H1 (cell line): ENCODE results near the gene RNU6-9. TPM values are rescaled to one million over a fixed set of nuclear protein-coding genes. Genes with fewer than 3 reads are reported as not detected.

Source experiments
- CTCF ChIA-PET: fragments of 300-600 bp; sonication (Branson Sonifier 250); formaldehyde crosslinking; loops from one replicate; lab custom pipeline; 2021; ENCODE audit not compliant: partially characterized antibody; lab: Charles Lee
- POLR2A ChIA-PET: fragments of 300-600 bp; sonication (Branson Sonifier 250); formaldehyde crosslinking; loops from one replicate; lab custom pipeline; 2021; ENCODE audit warnings: inconsistent platforms; ENCODE audit not compliant: partially characterized antibody; lab: Charles Lee
- DNase-seq, 2 experiments: peaks; one replicate each; pipeline versions ENCODE4 v3.0.0 to v3.0.0-alpha.2; 2010 to 2022; ENCODE audit warnings: low spot score in 2 of 2, low read depth in 1 of 2, mixed read lengths in 1 of 2
- FAIRE-seq: peaks from 2 replicates; lab custom pipeline; 2011; peaks lifted over from hg19 to GRCh38; lab: Jason Lieb, UNC
- H2AFZ ChIP-seq: 2 replicates; pipeline ENCODE4 v1.8.1; 2012; ENCODE audit warnings: low read length, inconsistent platforms
- H2AK5ac ChIP-seq: 2 replicates; pipeline ENCODE4 v1.6.1; 2013; ENCODE audit warnings: low read depth, low read length
- H2BK120ac ChIP-seq: replicated peaks from 2 replicates; pipeline ENCODE3; 2013; ENCODE audit warnings: low read depth, low read length, inconsistent platforms
- H2BK12ac ChIP-seq: 2 replicates; pipeline ENCODE4 v1.6.1; 2013; ENCODE audit warnings: low read depth, low read length
- H2BK15ac ChIP-seq: 2 replicates; pipeline ENCODE4 v1.6.1; 2013; ENCODE audit warnings: low read length
- H2BK20ac ChIP-seq: 2 replicates; pipeline ENCODE4 v1.6.1; 2013; ENCODE audit warnings: low read length
- H2BK5ac ChIP-seq: 2 replicates; pipeline ENCODE4 v1.6.1; 2013; ENCODE audit warnings: low read depth, low read length
- H3K14ac ChIP-seq: 2 replicates; pipeline ENCODE4 v1.6.1; 2013; ENCODE audit warnings: inconsistent platforms; ENCODE audit not compliant: insufficient read length
- H3K18ac ChIP-seq: 2 replicates; pipeline ENCODE4 v1.6.1; 2013; ENCODE audit warnings: low read length; ENCODE audit errors: extremely low read depth
- H3K23ac ChIP-seq: 2 replicates; pipeline ENCODE4 v1.6.1; 2013; ENCODE audit warnings: inconsistent platforms; ENCODE audit not compliant: insufficient read length
- H3K23me2 ChIP-seq: 2 replicates; pipeline ENCODE4 v1.6.1; 2013; ENCODE audit warnings: low read depth, low read length
- H3K27ac ChIP-seq: 2 replicates; pipeline ENCODE4 v1.6.1; 2011; ENCODE audit warnings: low read depth, low read length, inconsistent platforms
- H3K27me3 ChIP-seq, 4 experiments: replicated peaks in 1 of 4; 1 replicate in 1 of 4; 2 replicates in 3 of 4; pipeline versions ENCODE4 v1.6.1 to v1.8.1; 2011 to 2013; ENCODE audit warnings: low read length in 3 of 4, mild to moderate bottlenecking in 3 of 4, inconsistent platforms in 2 of 4, mixed read lengths in 2 of 4, moderate library complexity in 1 of 4; ENCODE audit not compliant: control insufficient read depth in 3 of 4, insufficient read depth in 3 of 4; ENCODE audit errors: extremely low read depth in 1 of 4
- H3K36me3 ChIP-seq, 4 experiments: 2 replicates each; pipeline versions ENCODE4 v1.6.1 to v1.8.1; 2011 to 2013; ENCODE audit warnings: mild to moderate bottlenecking in 4 of 4, low read length in 3 of 4, moderate library complexity in 2 of 4, control low read depth in 1 of 4, inconsistent platforms in 1 of 4; ENCODE audit not compliant: insufficient read depth in 4 of 4, control insufficient read depth in 2 of 4
- H3K4ac ChIP-seq: replicated peaks from 2 replicates; pipeline ENCODE3; 2013; ENCODE audit warnings: low read length, low read depth, mixed read lengths, inconsistent platforms; ENCODE audit not compliant: insufficient read length
- H3K4me1 ChIP-seq, 4 experiments: replicated peaks in 1 of 4; 1 replicate in 1 of 4; 2 replicates in 3 of 4; pipeline versions ENCODE4 v1.6.1 to v1.8.1; 2011 to 2013; ENCODE audit warnings: low read length in 3 of 4, inconsistent platforms in 2 of 4, mixed read lengths in 1 of 4; ENCODE audit not compliant: insufficient read depth in 4 of 4, control insufficient read depth in 3 of 4
- H3K4me2 ChIP-seq, 2 experiments: 2 replicates each; pipeline versions ENCODE4 v1.6.1 to v1.8.1; 2011 to 2013; ENCODE audit warnings: low read depth in 2 of 2, low read length in 2 of 2, control low read depth in 1 of 2, inconsistent platforms in 1 of 2, mild to moderate bottlenecking in 1 of 2; ENCODE audit not compliant: insufficient read depth in 1 of 2
- H3K4me3 ChIP-seq, 4 experiments: fragments of 200-600, 300-600 bp in 1 of 4; sonication (generic), shearing (Covaris generic), sonication (Bioruptor Twin) in 1 of 4; 2 replicates each; pipeline versions ENCODE4 v1.5.1 to v1.8.1; 2011 to 2016; ENCODE audit warnings: low read length in 4 of 4, low read depth in 3 of 4, control low read depth in 2 of 4, inconsistent platforms in 2 of 4, mild to moderate bottlenecking in 2 of 4, mixed read lengths in 1 of 4, moderate library complexity in 1 of 4; ENCODE audit not compliant: insufficient read depth in 2 of 4; ENCODE audit errors: extremely low read depth in 1 of 4
- H3K56ac ChIP-seq: replicated peaks from 2 replicates; pipeline ENCODE3; 2013; ENCODE audit warnings: low read depth, mild to moderate bottlenecking, mixed read lengths, low read length, inconsistent platforms; ENCODE audit not compliant: insufficient read length
- H3K79me1 ChIP-seq: 2 replicates; pipeline ENCODE4 v1.6.1; 2013; ENCODE audit warnings: low read depth, low read length, control low read depth
- H3K79me2 ChIP-seq, 2 experiments: 2 replicates each; pipeline versions ENCODE4 v1.6.1 to v1.8.1; 2012 to 2013; ENCODE audit warnings: low read length in 2 of 2, mild to moderate bottlenecking in 2 of 2, inconsistent platforms in 1 of 2; ENCODE audit not compliant: insufficient read depth in 2 of 2, control insufficient read depth in 1 of 2
- H3K9ac ChIP-seq, 4 experiments: replicated peaks in 1 of 4; 1 replicate in 1 of 4; 2 replicates in 3 of 4; pipeline versions ENCODE4 v1.6.1 to v1.8.1; 2011 to 2013; ENCODE audit warnings: low read depth in 3 of 4, low read length in 3 of 4, control low read depth in 2 of 4, mild to moderate bottlenecking in 2 of 4, moderate library complexity in 2 of 4, inconsistent platforms in 1 of 4; ENCODE audit errors: extremely low read depth in 1 of 4
- H3K9me3 ChIP-seq, 2 experiments: 2 replicates each; pipeline versions ENCODE4 v1.6.1 to v1.8.1; 2012 to 2013; ENCODE audit warnings: mild to moderate bottlenecking in 2 of 2, moderate library complexity in 2 of 2, control low read depth in 1 of 2, inconsistent platforms in 1 of 2, low read depth in 1 of 2, low read length in 1 of 2, mixed read lengths in 1 of 2; ENCODE audit not compliant: insufficient read depth in 2 of 2
- H4K20me1 ChIP-seq, 2 experiments: replicated peaks in 1 of 2; 2 replicates each; pipeline versions ENCODE3 to v1.8.1; 2011 to 2013; ENCODE audit warnings: inconsistent platforms in 2 of 2, low read length in 2 of 2, mild to moderate bottlenecking in 1 of 2; ENCODE audit not compliant: insufficient read depth in 2 of 2, control insufficient read depth in 1 of 2
- H4K5ac ChIP-seq: 2 replicates; pipeline ENCODE4 v1.6.1; 2013; ENCODE audit warnings: low read length, low read depth, mixed read lengths, inconsistent platforms; ENCODE audit not compliant: insufficient read length
- H4K8ac ChIP-seq: 2 replicates; pipeline ENCODE4 v1.8.0; 2013; ENCODE audit warnings: mild to moderate bottlenecking, moderate library complexity, low read length, inconsistent platforms; ENCODE audit not compliant: insufficient read depth; ENCODE audit errors: extremely low read depth
- H4K91ac ChIP-seq: replicated peaks from 2 replicates; pipeline ENCODE3; 2013; ENCODE audit warnings: low read length, mixed read lengths, inconsistent platforms; ENCODE audit not compliant: insufficient read length
- GABPA ChIP-seq: IDR thresholded peaks from 2 replicates; pipeline ENCODE4 v1.6.1; 2011; ENCODE audit warnings: mild to moderate bottlenecking, low read length, moderate library complexity, borderline replicate concordance; ENCODE audit not compliant: insufficient read depth
- KDM1A ChIP-seq: fragments of 200-600, 300-600 bp; sonication (generic); IDR thresholded peaks from 2 replicates; pipeline ENCODE4 v1.7.1; 2016; ENCODE audit warnings: mild to moderate bottlenecking, low read length, borderline replicate concordance
- POLR2AphosphoS5 ChIP-seq: IDR thresholded peaks from 2 replicates; pipeline ENCODE4 v1.6.1; 2011; ENCODE audit warnings: low read depth, low read length
- SRF ChIP-seq: IDR thresholded peaks from 2 replicates; pipeline ENCODE4 v1.6.1; 2011; ENCODE audit warnings: mild to moderate bottlenecking, low read depth, low read length, moderate library complexity
- WGBS, 2 experiments: shearing (Covaris generic) in 1 of 2; methylation state at CpG; one replicate each; pipeline versions ENCODE4 v1.1.6 to v1.1.7; 2013 to 2015; ENCODE audit warnings: low lambda C conversion rate in 2 of 2, mixed read lengths in 2 of 2, inconsistent platforms in 1 of 2, low coverage in 1 of 2, missing lambda C conversion rate in 1 of 2; ENCODE audit not compliant: insufficient replicate concordance in 2 of 2, insufficient coverage in 1 of 2, insufficient read length in 1 of 2; ENCODE audit errors: extremely low coverage in 1 of 2, missing lambda C conversion rate in 1 of 2; 5-methylcytosine and 5-hydroxymethylcytosine counted together
- polyA plus RNA-seq, 7 experiments: library from polyadenylated mRNA; depleted of rRNA in 3 of 7; stranded (reverse) in 5 of 7; unstranded in 2 of 7; fragments of >200 nt in 5 of 7; fragments of 200-250 nt in 2 of 7; gene quantifications; 1 replicate in 5 of 7; 2 replicates in 1 of 7; 4 replicates in 1 of 7; pipeline versions ENCODE4 v1.2.1 to v1.2.3, GENCODE V29; 2011 to 2013; ENCODE audit warnings: missing spikeins in 2 of 7, mixed read lengths in 2 of 7
- total RNA-seq: library from RNA; stranded (reverse); fragmentation: NEBNext Ultra II Directional; extraction: Animal tissue kit (Norgen Biotek cat#: 25700); gene quantifications from 2 replicates; pipeline ENCODE4 v1.2.1, GENCODE V29; 2021

RNU6-9 gene
- total and polyA plus RNA-seq, 2 of the 8 experiments (the other 6 are each of a cell fraction or from before 2014, with no cell fraction given): not detected

DNA sequence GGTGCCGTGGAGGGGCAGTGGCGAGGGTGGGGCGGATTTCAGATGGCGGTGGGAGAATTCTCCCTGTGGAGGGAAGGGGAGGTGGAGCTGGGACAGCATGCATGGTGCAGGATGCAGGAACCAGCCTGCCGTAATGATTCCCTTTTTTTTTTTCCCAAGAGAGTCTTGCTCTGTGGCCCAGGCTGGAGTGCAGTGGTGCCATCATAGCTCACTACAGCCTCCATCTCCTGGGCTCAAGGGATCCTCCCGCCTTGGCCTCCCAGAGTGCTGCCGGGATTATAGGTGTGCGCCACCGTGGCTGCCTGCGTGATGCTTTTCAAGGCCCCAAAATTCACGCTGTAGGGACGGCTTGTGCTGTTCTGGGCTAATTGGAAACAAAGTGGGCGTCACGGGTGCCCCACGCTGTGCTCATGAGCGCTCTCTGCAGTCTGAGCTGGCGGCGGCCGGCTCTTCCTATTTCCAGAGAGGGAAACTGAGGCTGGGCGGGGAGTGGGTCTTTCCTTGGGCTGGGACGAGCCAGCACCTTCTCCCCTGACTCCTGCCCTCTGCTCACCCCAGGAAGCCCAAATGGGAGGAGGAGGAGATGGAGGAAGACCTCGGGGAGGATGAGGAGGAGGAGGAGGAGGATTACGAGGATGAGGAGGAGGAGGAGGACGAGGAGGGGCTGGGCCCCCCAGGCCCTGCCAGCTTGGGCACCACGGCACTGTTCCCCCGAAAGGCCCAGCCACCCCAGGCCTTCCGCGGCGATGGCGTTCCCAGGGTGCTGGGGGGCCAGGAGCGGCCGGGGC lies 38.8 kb downstream of the RNU6-9 start:
- ChIA-PET CTCF (interaction anchor here (0.6 to 1.6 kb wide), 7 partner anchors 40 to 109 kb away, joined by 3 to 5 read pairs (median 3); no protein-coding TSS in a partner anchor), POLR2A (interaction anchor here (0.9 to 1.9 kb wide), 7 partner anchors 12 to 129 kb away, joined by 3 to 6 read pairs (median 3); no protein-coding TSS in a partner anchor)
- Histone ChIP-seq H4K5ac (no peak overlapping the region), H2BK15ac (no peak overlapping the region), H3K36me3 (peaks cover 0 to 19% (median 10%) of the 10 kb centered on the region in 4 experiments; a peak in 4 of 8 replicates), H3K56ac (no peak overlapping the region), H3K4me2 (no peak overlapping the region), H3K79me1 (peaks cover 6% of the 10 kb centered on the region; the same call in 1 of the 2 replicates), H3K27ac (peak overlapping the region; percentile 55; the same call in 1 of the 2 replicates), H2BK12ac (no peak overlapping the region), H2BK20ac (0 out of 2 replicates have a peak overlapping the region, but pooled peaks have one; percentile 48), H4K8ac (no peak overlapping the region), H3K4me1 (peaks cover 2 to 21% (median 10%) of the 10 kb centered on the region in 4 experiments), H3K9me3 (no peaks in the 10 kb centered on the region), H2BK120ac (no peak overlapping the region), H3K23ac (no peak overlapping the region), H3K14ac (no peak overlapping the region), H3K4me3 (no peak overlapping the region), H3K79me2 (peaks cover 0 to 54% of the 10 kb centered on the region in 2 experiments; a peak in 3 of 4 replicates), H3K27me3 (no peaks in the 10 kb centered on the region), H2BK5ac (peak overlapping the region; percentile 66; the same call in 1 of the 2 replicates), H3K23me2 (no peaks in the 10 kb centered on the region), H3K9ac (no peak overlapping the region), H3K4ac (no peak overlapping the region), H2AK5ac (no peak overlapping the region), H4K91ac (peak overlapping the region; percentile 73), H4K20me1 (peaks cover 3 to 14% of the 10 kb centered on the region in 2 experiments), H2AFZ (no peak overlapping the region), H3K18ac (no peak overlapping the region)
- DNase-seq (no peak), FAIRE-seq (no peak)
- no peak for TF ChIP-seq POLR2AphosphoS5
- no peak for TF ChIP-seq GABPA
- TF ChIP-seq KDM1A: no peak
- no peak for TF ChIP-seq SRF
- 80 to 94% methylated on average over 1 to 29 of the region's 32 CpGs for WGBS, 2 experiments
